Neural cell (in vitro differentiated cells): ENCODE measurements around the gene HSF4. TPM values are rescaled to one million over a fixed set of nuclear protein-coding genes. Genes with fewer than 3 reads are reported as not detected.

Source experiments
- H2AFZ ChIP-seq: fragments of 200-600, 300-800 bp; sonication (generic), shearing (Covaris generic); 2 replicates; pipeline ENCODE4 v1.6.0; 2014; ENCODE audit warnings: low read depth, mild to moderate bottlenecking, antibody characterized with exemption, low read length, moderate library complexity
- H3F3A ChIP-seq: fragments of 200-600 bp; shearing (Covaris generic); 2 replicates; pipeline ENCODE4 v1.6.1; 2016; ENCODE audit warnings: mild to moderate bottlenecking, moderate library complexity, mixed read lengths, antibody characterized with exemption, low read length; ENCODE audit not compliant: insufficient read depth, poor library complexity, severe bottlenecking
- H3K27ac ChIP-seq: fragments of 200-600, 300-800 bp; sonication (generic), shearing (Covaris generic); 2 replicates; pipeline ENCODE4 v1.5.1; 2014; ENCODE audit warnings: mild to moderate bottlenecking, low read length, moderate library complexity
- H3K27me3 ChIP-seq: fragments of 300-800, 200-600 bp; sonication (generic), shearing (Covaris generic); 2 replicates; pipeline ENCODE4 v1.6.0; 2014; ENCODE audit warnings: mild to moderate bottlenecking, low read depth, low read length, moderate library complexity; ENCODE audit not compliant: insufficient read depth
- H3K36me3 ChIP-seq: fragments of 300-800, 200-600 bp; sonication (generic), shearing (Covaris generic); 2 replicates; pipeline ENCODE4 v1.5.1; 2014; ENCODE audit warnings: mild to moderate bottlenecking, antibody characterized with exemption, low read length, moderate library complexity; ENCODE audit not compliant: insufficient read depth
- H3K4me2 ChIP-seq: fragments of 300-800, 200-600 bp; sonication (generic), shearing (Covaris generic); 2 replicates; pipeline ENCODE4 v1.6.0; 2014; ENCODE audit warnings: mild to moderate bottlenecking, low read length
- H3K4me3 ChIP-seq: fragments of 300-800, 200-600 bp; sonication (generic), shearing (Covaris generic); 2 replicates; pipeline ENCODE4 v1.5.1; 2014; ENCODE audit warnings: mild to moderate bottlenecking, low read length, moderate library complexity
- H3K79me2 ChIP-seq: fragments of 200-600 bp; shearing (Covaris generic); replicated peaks from 2 replicates; pipeline ENCODE4 v1.6.0; 2014; ENCODE audit warnings: mild to moderate bottlenecking, low read length, moderate library complexity; ENCODE audit not compliant: insufficient read depth
- H3K9ac ChIP-seq: fragments of 300-800, 200-600 bp; sonication (generic), shearing (Covaris generic); 2 replicates; pipeline ENCODE4 v1.6.1; 2016; ENCODE audit warnings: mild to moderate bottlenecking, low read length, mixed read lengths
- H3K9me2 ChIP-seq: fragments of 200-600 bp; shearing (Covaris generic); 2 replicates; pipeline ENCODE4 v1.6.1; 2016; ENCODE audit warnings: mild to moderate bottlenecking, low read length, mixed read lengths; ENCODE audit not compliant: insufficient read depth
- H3K9me3 ChIP-seq: fragments of 200-600, 300-800 bp; sonication (generic), shearing (Covaris generic); 2 replicates; pipeline ENCODE4 v1.6.1; 2016; ENCODE audit warnings: mild to moderate bottlenecking, mixed run types, low read length, moderate library complexity, mixed read lengths
- H4K20me1 ChIP-seq: fragments of 200-600 bp; shearing (Covaris generic); 2 replicates; pipeline ENCODE4 v1.6.1; 2016; ENCODE audit warnings: mild to moderate bottlenecking, mixed run types; ENCODE audit not compliant: insufficient read depth
- EP300 ChIP-seq: fragments of 450-650 bp; conservative IDR thresholded peaks from 2 replicates; pipeline ENCODE4 v1.6.1; 2014; ENCODE audit warnings: antibody characterized with exemption, mild to moderate bottlenecking, moderate library complexity; ENCODE audit not compliant: poor library complexity, severe bottlenecking
- EZH2 ChIP-seq: fragments of 200-600, 300-800 bp; shearing (Covaris generic), sonication (generic); IDR thresholded peaks from 2 replicates; pipeline ENCODE4 v1.6.1; 2014; ENCODE audit warnings: antibody characterized with exemption, low read length, borderline replicate concordance, mild to moderate bottlenecking; ENCODE audit not compliant: insufficient read depth, poor library complexity, severe bottlenecking
- MXI1 ChIP-seq: fragments of 450-650 bp; conservative IDR thresholded peaks from 2 replicates; pipeline ENCODE4 v1.6.1; 2014; ENCODE audit warnings: antibody characterized with exemption, mild to moderate bottlenecking; ENCODE audit not compliant: poor library complexity, severe bottlenecking
- POLR2AphosphoS5 ChIP-seq: IDR thresholded peaks from 2 replicates; pipeline ENCODE4 v1.6.1; 2012
- RAD21 ChIP-seq: fragments of 450-650 bp; conservative IDR thresholded peaks from 2 replicates; pipeline ENCODE4 v1.6.1; 2014; ENCODE audit warnings: antibody characterized with exemption, mild to moderate bottlenecking, moderate library complexity
- REST ChIP-seq: IDR thresholded peaks from 2 replicates; pipeline ENCODE4 v1.6.1; 2012; ENCODE audit warnings: borderline replicate concordance
- SMC3 ChIP-seq: fragments of 450-650 bp; conservative IDR thresholded peaks from 2 replicates; pipeline ENCODE4 v1.6.1; 2014; ENCODE audit warnings: antibody characterized with exemption, mild to moderate bottlenecking, moderate library complexity; ENCODE audit not compliant: poor library complexity
- TAF1 ChIP-seq: IDR thresholded peaks from 2 replicates; pipeline ENCODE4 v1.6.1; 2012; ENCODE audit warnings: low read depth
- polyA plus RNA-seq: library from polyadenylated mRNA; depleted of rRNA; stranded (reverse); fragments of >200 nt; gene quantifications from 2 replicates; pipeline ENCODE4 v1.2.3, GENCODE V29; 2014
- TF ChIP-seq, protein P1 (sequence below): fragments of 450-650 bp; IDR thresholded peaks from 2 replicates; pipeline ENCODE4 v1.5.1; 2014; ENCODE audit warnings: antibody characterized with exemption, mild to moderate bottlenecking, moderate library complexity; ENCODE audit not compliant: poor library complexity, severe bottlenecking

HSF4 gene
- polyA plus RNA-seq, 1 donor from 2014 or later, result 12.7 TPM

GRCh38 chr16:67211674-67212073 is 47.1 kb downstream of the HSF4 start:
- Histone ChIP-seq H3K36me3 (no peaks in the 10 kb centered on the region), H3K27me3 (no peaks in the 10 kb centered on the region), H3K9ac (no peak overlapping the region)

DNA sequence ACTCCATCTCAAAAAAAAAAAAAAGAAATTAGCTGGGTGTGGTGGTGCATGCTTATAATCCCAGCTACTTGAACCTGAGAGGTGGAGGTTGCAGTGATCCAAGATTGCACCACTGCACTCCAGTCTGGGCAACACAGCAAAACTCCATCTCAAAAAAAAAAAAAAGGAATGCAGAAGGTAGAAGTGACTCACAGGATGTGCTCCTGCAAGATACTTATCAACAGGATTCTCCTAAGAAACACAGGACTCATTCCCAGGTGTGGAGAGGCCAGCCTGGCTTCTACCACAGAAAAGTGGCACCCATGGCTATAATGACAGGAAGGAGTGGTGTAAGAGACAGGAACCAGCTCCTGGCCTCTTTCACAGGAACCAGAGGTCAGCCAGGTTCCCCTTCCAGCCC is 48.2 kb downstream of the HSF4 start:
- no peaks in the 10 kb centered on the region for H3K36me3 ChIP-seq

More at GRCh38 chr16:67211674-67212073, 47.1 kb downstream of the HSF4 start:
- no peaks in the 10 kb centered on the region for H3K9me3 ChIP-seq
- TF ChIP-seq, protein P1, sequence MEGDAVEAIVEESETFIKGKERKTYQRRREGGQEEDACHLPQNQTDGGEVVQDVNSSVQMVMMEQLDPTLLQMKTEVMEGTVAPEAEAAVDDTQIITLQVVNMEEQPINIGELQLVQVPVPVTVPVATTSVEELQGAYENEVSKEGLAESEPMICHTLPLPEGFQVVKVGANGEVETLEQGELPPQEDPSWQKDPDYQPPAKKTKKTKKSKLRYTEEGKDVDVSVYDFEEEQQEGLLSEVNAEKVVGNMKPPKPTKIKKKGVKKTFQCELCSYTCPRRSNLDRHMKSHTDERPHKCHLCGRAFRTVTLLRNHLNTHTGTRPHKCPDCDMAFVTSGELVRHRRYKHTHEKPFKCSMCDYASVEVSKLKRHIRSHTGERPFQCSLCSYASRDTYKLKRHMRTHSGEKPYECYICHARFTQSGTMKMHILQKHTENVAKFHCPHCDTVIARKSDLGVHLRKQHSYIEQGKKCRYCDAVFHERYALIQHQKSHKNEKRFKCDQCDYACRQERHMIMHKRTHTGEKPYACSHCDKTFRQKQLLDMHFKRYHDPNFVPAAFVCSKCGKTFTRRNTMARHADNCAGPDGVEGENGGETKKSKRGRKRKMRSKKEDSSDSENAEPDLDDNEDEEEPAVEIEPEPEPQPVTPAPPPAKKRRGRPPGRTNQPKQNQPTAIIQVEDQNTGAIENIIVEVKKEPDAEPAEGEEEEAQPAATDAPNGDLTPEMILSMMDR, result no peak
- TF ChIP-seq MXI1, result no peak
- TF ChIP-seq TAF1, result no peak
- no peak for TF ChIP-seq REST
- no peak for TF ChIP-seq EP300
- TF ChIP-seq EZH2, result no peak
- no peak for TF ChIP-seq RAD21
- no peak for TF ChIP-seq SMC3
- no peak for TF ChIP-seq POLR2AphosphoS5
- no peak overlapping the region for H3K4me3 ChIP-seq
- no peaks in the 10 kb centered on the region for H3K79me2 ChIP-seq
- no peaks in the 10 kb centered on the region for H3K9me2 ChIP-seq
- no peak overlapping the region for H3K4me2 ChIP-seq
- H2AFZ ChIP-seq, result no peak overlapping the region
- no peaks in the 10 kb centered on the region for H4K20me1 ChIP-seq
- H3K27ac ChIP-seq, result no peak overlapping the region
- H3F3A ChIP-seq, result no peaks in the 10 kb centered on the region

More for the DNA sequence above, 48.2 kb downstream of the HSF4 start:
- no peaks in the 10 kb centered on the region for H3K79me2 ChIP-seq
- H2AFZ ChIP-seq, result no peak overlapping the region
- TF ChIP-seq MXI1 (no peak), EZH2 (no peak), TAF1 (no peak)
- no peaks in the 10 kb centered on the region for H3F3A ChIP-seq
- H3K27me3 ChIP-seq, result no peaks in the 10 kb centered on the region
- H3K9me3 ChIP-seq, result no peaks in the 10 kb centered on the region
- H3K9me2 ChIP-seq, result no peaks in the 10 kb centered on the region
- no peak overlapping the region for H3K9ac ChIP-seq
- no peak overlapping the region for H3K27ac ChIP-seq
- no peak overlapping the region for H3K4me2 ChIP-seq
- H4K20me1 ChIP-seq, result no peaks in the 10 kb centered on the region
- no peak overlapping the region for H3K4me3 ChIP-seq
